ENCODE data around the gene HDGF.

HDGF gene

GRCh38 chr1:156717351-156717750, 34.1 kb downstream of the HDGF start:
- no peak for DNase-seq

GRCh38 chr1:156714830-156715229, 36.6 kb downstream of the HDGF start:
- DNase-seq: no peak

- DNase-seq: no peak
Observed at GRCh38 chr1:156712626-156713025, 38.8 kb downstream of the HDGF start.

- no peak for DNase-seq
Observed at GRCh38 chr1:156711011-156711817, 40.3 kb downstream of the HDGF start.

- DNase-seq: no peak
Observed at GRCh38 chr1:156709757-156710489, 41.6 kb downstream of the HDGF start.

- no peak for DNase-seq
Observed at GRCh38 chr1:156709031-156709430, 42.4 kb downstream of the HDGF start.

GRCh38 chr1:156708218-156708661, 43.2 kb downstream of the HDGF start:
- no peak for DNase-seq

- no peak for DNase-seq
Observed at GRCh38 chr1:156707417-156708217, 43.9 kb downstream of the HDGF start.

- DNase-seq: no peak
Observed at GRCh38 chr1:156706657-156707416, 44.6 kb downstream of the HDGF start.

GRCh38 chr1:156705918-156706656, 45.4 kb downstream of the HDGF start:
- DNase-seq: peak; percentile 78

- peak; percentile 23 for DNase-seq
Observed at GRCh38 chr1:156705321-156705917, 46.1 kb downstream of the HDGF start, which contains the start of gene CRABP2. Gene CRABP2 (minus strand): TSS chr1:156705583. CDS start chr1:156705446, 137 bp downstream.

GRCh38 chr1:156704930-156705320, 46.5 kb downstream of the HDGF start:
- peak; percentile 21 for DNase-seq

- no peak for DNase-seq
Observed at GRCh38 chr1:156704166-156704711, 47.2 kb downstream of the HDGF start.

- DNase-seq: no peak
Observed at GRCh38 chr1:156703741-156704140, 47.7 kb downstream of the HDGF start.

GRCh38 chr1:156703336-156703735, 48.1 kb downstream of the HDGF start:
- no peak for DNase-seq

- DNase-seq: no peak
Observed at GRCh38 chr1:156700736-156701531, 50.5 kb downstream of the HDGF start.

- DNase-seq: no peak
Observed at GRCh38 chr1:156698995-156699394, 52.5 kb downstream of the HDGF start.

GRCh38 chr1:156697481-156697880, 54.0 kb downstream of the HDGF start:
- no peak for DNase-seq

GRCh38 chr1:156696755-156697154, 54.7 kb downstream of the HDGF start:
- DNase-seq: no peak

- no peak for DNase-seq
Observed at GRCh38 chr1:156694690-156694962, 56.8 kb downstream of the HDGF start.
